Activated T-helper 2 cell treated with anti-CD3 and anti-CD28 coated beads, Interferon-gamma antibody, Interleukin-2, Interleukin-4, amounts not matched to agents 10 μg/mL and 5 μg/mL and 100 μg/mL, durations not matched to agents 14 hours and 24 hours and 36 hours (primary cell): ENCODE measurements around the gene TCF15. TPM values are rescaled to one million over a fixed set of nuclear protein-coding genes. Genes with fewer than 3 reads are reported as not detected.
A peak's percentile ranks its signal among the peaks of the same experiment; 100 is the strongest.

Experiments
- DNase-seq: peaks from one replicate; pipeline ENCODE4 v3.0.0; 2021; ENCODE audit warnings: low spot score
- H3K27ac Mint-ChIP-seq: one replicate; pipeline ENCODE4 v1.8.0; 2021; ENCODE audit warnings: mixed read lengths
- H3K27me3 Mint-ChIP-seq: one replicate; pipeline ENCODE4 v1.8.0; 2021; ENCODE audit warnings: low read depth, mixed read lengths
- H3K36me3 Mint-ChIP-seq: one replicate; pipeline ENCODE4 v1.8.0; 2021; ENCODE audit warnings: low read depth, mixed read lengths
- H3K4me1 Mint-ChIP-seq: one replicate; pipeline ENCODE4 v1.8.0; 2021; ENCODE audit warnings: low read depth, mixed read lengths
- H3K4me3 Mint-ChIP-seq: one replicate; pipeline ENCODE4 v1.8.0; 2021; ENCODE audit warnings: low read depth, mild to moderate bottlenecking, moderate library complexity, mixed read lengths
- H3K9me3 Mint-ChIP-seq: one replicate; pipeline ENCODE4 v1.8.0; 2021; ENCODE audit warnings: mixed read lengths
- intact Hi-C: fragments of 100-400 bp; cut with micrococcal nuclease; formaldehyde crosslinking; loops from one replicate; pipeline ENCODE4 v1.15.1; 2023
- total RNA-seq: library from RNA; stranded (reverse); gene quantifications from 2 replicates; pipeline ENCODE4 v1.2.3, GENCODE V29; 2022

The TCF15 gene
- total RNA-seq, 1 donor from 2014 or later: not detected

GRCh38 chr20:562232-562897 is 47.7 kb downstream of the TCF15 start:
- DNase-seq: no peak
- no peaks in the 10 kb centered on the region for H3K9me3 Mint-ChIP-seq
- intact Hi-C loops: loop anchor here (5.0 kb wide), 1 partner anchor 165 kb away; no protein-coding TSS in a partner anchor

GRCh38 chr20:561437-562231 is 48.5 kb downstream of the TCF15 start:
- Mint-ChIP-seq H3K36me3 (no peaks in the 10 kb centered on the region), H3K9me3 (no peaks in the 10 kb centered on the region), H3K4me1 (no peaks in the 10 kb centered on the region), H3K4me3 (no peak overlapping the region), H3K27me3 (peaks cover 5% of the 10 kb centered on the region), H3K27ac (no peak overlapping the region)
- intact Hi-C loops: loop anchor here (1.0 to 5.0 kb wide), 2 partner anchors 84 to 166 kb away; no protein-coding TSS in a partner anchor
- peak; percentile 34 for DNase-seq

More at GRCh38 chr20:562232-562897, 47.7 kb downstream of the TCF15 start:
- Mint-ChIP-seq H3K27me3 (peaks cover 11% of the 10 kb centered on the region), H3K27ac (no peak overlapping the region), H3K4me3 (no peak overlapping the region), H3K36me3 (no peaks in the 10 kb centered on the region), H3K4me1 (no peaks in the 10 kb centered on the region)

GRCh38 chr20:560680-561079 is 49.4 kb downstream of the TCF15 start:
- DNase-seq: no peak
- H3K36me3 Mint-ChIP-seq: no peaks in the 10 kb centered on the region
- intact Hi-C loops: loop anchor here (1.0 to 5.0 kb wide), 2 partner anchors 85 to 167 kb away; no protein-coding TSS in a partner anchor
- H3K4me1 Mint-ChIP-seq: no peaks in the 10 kb centered on the region
- peaks cover 10% of the 10 kb centered on the region for H3K27me3 Mint-ChIP-seq
- H3K4me3 Mint-ChIP-seq: no peak overlapping the region
- H3K27ac Mint-ChIP-seq: no peak overlapping the region
- H3K9me3 Mint-ChIP-seq: no peaks in the 10 kb centered on the region

DNA sequence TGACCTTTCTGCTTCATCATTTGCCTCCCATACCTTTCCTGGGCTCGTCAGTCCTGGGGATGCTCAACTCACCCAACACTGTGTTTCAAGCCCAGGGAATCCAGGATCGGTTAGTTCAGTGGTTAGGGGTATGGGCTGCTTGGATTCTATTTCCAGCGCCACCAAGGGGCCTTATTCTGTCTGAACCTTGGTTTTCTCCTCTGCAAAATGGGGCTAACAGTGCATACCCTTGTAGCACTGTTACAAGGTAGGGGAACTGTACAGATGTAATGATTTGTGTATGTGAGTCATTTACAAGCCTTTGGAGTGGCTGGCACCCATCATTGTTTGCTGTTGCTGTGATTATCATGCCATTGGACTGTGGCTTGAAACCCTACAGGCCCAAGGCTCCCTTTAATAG is 52.0 kb downstream of the TCF15 start:
- intact Hi-C loops: no loop called here
- peaks cover 2% of the 10 kb centered on the region for H3K4me1 Mint-ChIP-seq
- no peaks in the 10 kb centered on the region for H3K9me3 Mint-ChIP-seq
- H3K27me3 Mint-ChIP-seq: peaks cover 25% of the 10 kb centered on the region
- no peak for DNase-seq
- H3K27ac Mint-ChIP-seq: no peak overlapping the region
- H3K36me3 Mint-ChIP-seq: no peaks in the 10 kb centered on the region
- H3K4me3 Mint-ChIP-seq: no peak overlapping the region

GRCh38 chr20:556984-557383 is 53.1 kb downstream of the TCF15 start:
- DNase-seq: no peak
- H3K27me3 Mint-ChIP-seq: peaks cover 29% of the 10 kb centered on the region
- no peak overlapping the region for H3K4me3 Mint-ChIP-seq
- no peaks in the 10 kb centered on the region for H3K9me3 Mint-ChIP-seq
- no peak overlapping the region for H3K27ac Mint-ChIP-seq
- intact Hi-C loops: no loop called here
- no peaks in the 10 kb centered on the region for H3K36me3 Mint-ChIP-seq
- peaks cover 2% of the 10 kb centered on the region for H3K4me1 Mint-ChIP-seq

GRCh38 chr20:555976-556385 is 54.1 kb downstream of the TCF15 start:
- Mint-ChIP-seq H3K27ac (no peak overlapping the region), H3K27me3 (peaks cover 30% of the 10 kb centered on the region), H3K9me3 (no peaks in the 10 kb centered on the region), H3K36me3 (no peaks in the 10 kb centered on the region), H3K4me3 (no peak overlapping the region), H3K4me1 (peaks cover 2% of the 10 kb centered on the region)
- DNase-seq: no peak
- intact Hi-C loops: no loop called here

Other genes starting within 250 kb of the TCF15 start
- 31.6 and 32.2 TPM in 2 replicates for gene TRIB3, start 229.5 kb downstream of the TCF15 start, total RNA-seq
- gene RBCK1, start 202.0 kb downstream of the TCF15 start, total RNA-seq: 112 and 118 TPM in 2 replicates
- 30.1 and 31.5 TPM in 2 replicates for gene TBC1D20, start 147.8 kb downstream of the TCF15 start, total RNA-seq
- 160 and 169 TPM in 2 replicates for gene CSNK2A1, start 66.5 kb downstream of the TCF15 start, total RNA-seq
- gene SRXN1, start 42.9 kb upstream of the TCF15 start, total RNA-seq: 20.0 and 20.4 TPM in 2 replicates
- not detected in 2 replicates for gene SCRT2, start 65.5 kb upstream of the TCF15 start, total RNA-seq
- not detected in 2 replicates for gene SLC52A3, start 158.2 kb upstream of the TCF15 start, total RNA-seq
- gene FAM110A, start 223.4 kb upstream of the TCF15 start, total RNA-seq: 12.7 and 12.8 TPM in 2 replicates